HCEC 1CT (cell line): Measurements from ENCODE around the gene GPD2.
"Not testable (repeated sequence)": the region's sequence is repeated elsewhere in the genome, so short reads cannot be mapped to it uniquely, and the experiment has no call there.

Experiments
- DNase-seq: peaks from one replicate; pipeline ENCODE4 v3.0.0-alpha.2; 2017

GPD2 gene

DNA sequence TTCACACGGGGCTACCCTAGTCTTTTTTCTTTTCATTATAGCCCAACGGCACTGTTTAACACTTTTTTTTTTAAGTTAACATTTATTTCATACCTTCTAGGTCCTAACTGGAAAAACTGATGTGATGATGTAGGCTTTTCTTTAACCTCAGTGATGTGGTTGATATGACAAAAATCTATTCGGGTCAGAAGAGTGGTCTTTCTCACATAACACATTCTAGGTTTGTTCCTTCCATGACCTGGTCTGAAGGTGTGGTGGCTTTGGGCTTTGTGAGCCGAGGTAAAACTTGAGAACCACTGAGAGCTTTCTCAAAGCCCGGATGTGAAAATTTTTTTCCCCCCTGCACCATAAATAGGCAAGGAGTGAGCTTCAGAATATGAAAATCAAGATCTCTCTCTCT lies 44.2 kb downstream of the GPD2 start:
- DNase-seq: no peak

DNA sequence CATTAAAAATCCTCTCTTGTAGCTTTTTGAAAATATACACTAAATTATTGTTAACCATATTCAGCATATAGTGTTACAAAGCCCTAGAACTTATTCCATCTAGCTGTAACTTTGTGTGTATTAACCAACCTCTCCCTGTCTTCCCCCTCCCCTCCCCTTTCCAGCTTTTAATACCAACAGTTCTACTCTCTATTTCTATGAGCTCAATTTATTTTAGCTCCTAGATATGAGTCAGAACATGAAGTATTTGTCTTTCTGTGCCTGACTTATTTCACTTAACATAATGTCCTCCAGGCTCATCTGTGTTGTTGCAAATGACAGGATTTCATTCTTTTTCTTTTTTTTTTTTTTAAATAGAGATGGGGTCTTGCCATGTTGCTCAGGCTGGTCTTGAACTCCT lies 45.1 kb downstream of the GPD2 start:
- no peak for DNase-seq

GRCh38 chr2:156483741-156484173 lies 47.6 kb downstream of the GPD2 start:
- no peak for DNase-seq

GRCh38 chr2:156486147-156486546 lies 50.0 kb downstream of the GPD2 start:
- peak; percentile 63 for DNase-seq

DNA sequence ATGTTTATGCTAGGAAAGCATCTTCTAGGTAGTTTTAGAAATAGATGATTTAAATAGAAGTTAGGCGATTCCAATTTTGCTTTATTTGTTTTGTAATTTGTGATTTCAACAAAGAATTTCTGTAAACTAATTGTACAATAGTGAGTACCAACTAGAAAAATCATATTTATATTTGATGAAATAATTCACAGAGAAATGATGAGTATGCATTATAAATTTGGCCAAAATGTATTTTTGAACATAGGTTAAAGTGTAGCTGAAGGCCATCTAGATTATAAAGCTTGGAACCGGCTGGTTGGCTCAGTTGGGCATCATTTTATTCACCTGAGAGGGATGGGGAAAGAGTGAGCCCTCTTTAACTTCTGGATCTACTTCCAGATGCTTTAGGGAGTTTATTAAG lies 50.4 kb downstream of the GPD2 start:
- no peak for DNase-seq

DNA sequence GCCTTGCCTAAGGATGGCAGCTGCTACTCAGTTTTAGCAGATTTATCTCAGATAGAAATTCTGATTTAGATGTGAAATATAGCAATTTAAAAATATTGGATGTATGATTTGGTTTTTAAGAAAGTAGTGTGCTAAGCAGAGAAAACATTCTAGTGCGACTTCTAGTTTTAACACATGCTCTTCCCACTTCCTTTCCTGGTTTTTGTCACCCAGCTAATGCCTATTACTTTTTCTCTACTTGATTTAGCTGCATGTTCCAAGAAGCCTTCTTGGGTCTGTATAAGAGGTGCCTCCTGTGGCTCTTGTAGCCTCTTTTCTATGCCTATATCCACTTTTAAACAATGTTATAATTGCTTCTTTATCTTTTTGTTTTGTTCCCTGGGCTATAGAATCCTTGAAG lies 53.0 kb downstream of the GPD2 start:
- DNase-seq: no peak

- no peak for DNase-seq
Observed at GRCh38 chr2:156489750-156490465, 53.7 kb downstream of the GPD2 start.

GRCh38 chr2:156490466-156490840 lies 54.3 kb downstream of the GPD2 start:
- DNase-seq: no peak

GRCh38 chr2:156491176-156491575 lies 55.0 kb downstream of the GPD2 start:
- DNase-seq: no peak

DNA sequence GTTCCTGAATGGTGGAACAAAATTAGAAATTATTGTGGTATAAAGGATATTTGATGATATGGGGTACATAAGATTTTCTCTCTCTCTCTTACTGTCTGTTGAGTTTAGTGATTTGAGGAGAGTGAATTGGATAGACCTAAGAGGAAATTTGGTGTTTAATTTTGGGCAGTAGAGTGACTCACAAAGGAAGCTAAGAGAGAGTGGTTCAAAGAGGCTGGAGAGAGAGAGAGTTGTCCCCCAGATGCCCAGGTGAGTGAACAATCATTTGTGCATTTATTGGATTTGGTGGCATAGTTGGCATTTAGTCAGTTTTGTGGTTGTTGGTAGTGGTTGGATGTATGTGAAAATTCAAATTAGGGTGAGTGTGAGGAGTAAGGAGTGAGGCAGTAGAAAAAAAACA lies 56.8 kb downstream of the GPD2 start:
- DNase-seq: no peak

DNA sequence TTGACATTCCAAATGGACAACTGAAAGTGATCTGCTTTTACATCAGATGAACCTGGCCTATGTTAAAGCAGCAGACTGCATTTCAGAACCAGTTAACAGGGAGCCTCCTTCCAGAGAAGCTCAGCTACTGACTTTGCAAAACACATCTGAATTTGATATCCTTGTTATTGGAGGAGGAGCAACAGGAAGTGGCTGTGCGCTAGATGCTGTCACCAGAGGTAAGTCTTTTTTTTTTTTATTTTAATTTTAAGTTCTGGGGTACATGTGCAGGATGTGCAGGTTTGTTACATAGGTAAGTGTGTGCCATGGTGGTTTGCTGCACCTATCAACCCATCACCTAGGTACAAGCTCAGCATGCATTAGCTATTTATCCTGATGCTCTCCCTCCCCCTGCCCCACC lies 59.8 kb downstream of the GPD2 start:
- not testable (repeated sequence) for DNase-seq

DNA sequence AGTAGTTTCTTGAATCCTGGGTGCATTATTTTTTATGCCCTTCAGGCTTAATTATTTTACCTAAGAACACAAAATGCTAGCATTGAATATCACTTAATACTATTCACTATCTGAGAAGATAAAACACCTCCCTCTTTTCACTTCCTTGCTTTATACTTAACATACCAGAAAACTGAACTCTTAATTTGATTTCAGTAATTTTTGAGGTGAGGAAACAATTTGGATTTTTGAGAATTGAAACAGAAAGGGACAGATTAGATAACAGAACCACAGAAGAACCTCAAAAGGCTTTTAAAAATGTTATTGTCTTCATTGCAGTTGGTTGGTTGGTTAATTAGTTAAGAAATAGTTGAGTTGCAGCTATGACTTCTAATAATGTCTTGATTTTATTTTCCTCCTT lies 69.5 kb downstream of the GPD2 start:
- no peak for DNase-seq

DNA sequence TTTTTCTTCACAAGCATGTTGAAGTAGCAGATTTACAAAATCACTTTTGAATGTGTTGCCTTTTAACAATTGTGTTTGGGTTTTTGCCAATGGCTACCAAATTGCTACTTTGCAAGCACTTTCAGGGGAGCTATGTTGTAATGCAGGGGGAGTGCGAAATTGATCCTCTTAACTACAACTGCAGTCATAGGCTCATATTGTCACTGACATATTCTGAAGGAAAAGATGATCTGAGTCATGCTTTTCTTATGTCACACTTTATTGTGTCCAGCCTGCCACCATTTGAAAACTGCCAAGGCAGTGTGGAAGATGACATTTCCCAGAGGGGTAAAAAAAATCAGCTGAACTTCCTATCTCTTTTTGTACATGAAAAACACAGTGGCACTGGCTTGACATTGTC lies 74.9 kb downstream of the GPD2 start:
- no peak for DNase-seq

DNA sequence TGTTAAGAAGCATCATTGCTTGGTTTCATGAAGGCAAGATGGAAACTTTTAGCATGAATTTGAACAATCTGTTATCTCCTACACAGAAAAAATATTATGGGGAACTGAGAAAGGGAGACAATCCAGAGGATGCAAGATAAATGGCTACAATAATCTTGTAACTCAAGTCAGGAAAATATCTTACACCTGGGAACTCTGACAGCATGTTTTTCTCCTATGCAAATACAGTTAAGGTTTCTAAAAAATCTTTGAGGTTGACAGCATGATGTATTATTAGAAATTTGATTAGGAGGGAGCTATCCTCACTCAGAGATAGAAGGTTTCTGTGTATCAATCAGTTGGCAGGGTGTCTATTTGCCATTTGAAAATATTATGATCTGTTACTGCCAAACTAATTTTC lies 75.6 kb downstream of the GPD2 start:
- DNase-seq: no peak

DNA sequence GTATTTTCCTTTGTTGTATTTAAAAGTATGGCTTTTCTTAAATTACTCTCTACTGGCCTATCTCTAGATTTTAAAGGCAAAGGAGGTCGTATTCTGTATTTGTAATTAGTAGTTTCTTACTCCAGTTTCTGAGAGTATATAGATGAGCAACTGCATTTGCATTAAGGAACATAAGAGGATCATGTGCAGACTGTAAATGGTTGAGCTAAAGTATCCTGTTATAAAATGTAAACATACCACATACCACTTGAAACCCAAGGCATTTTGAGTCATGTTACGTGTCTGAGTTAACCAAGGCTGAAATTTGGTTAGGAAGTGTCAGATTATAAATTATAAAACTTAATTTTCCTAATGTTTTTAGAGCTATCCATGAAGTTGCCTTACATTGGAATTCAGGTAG lies 76.3 kb downstream of the GPD2 start:
- DNase-seq: peak; percentile 39

DNA sequence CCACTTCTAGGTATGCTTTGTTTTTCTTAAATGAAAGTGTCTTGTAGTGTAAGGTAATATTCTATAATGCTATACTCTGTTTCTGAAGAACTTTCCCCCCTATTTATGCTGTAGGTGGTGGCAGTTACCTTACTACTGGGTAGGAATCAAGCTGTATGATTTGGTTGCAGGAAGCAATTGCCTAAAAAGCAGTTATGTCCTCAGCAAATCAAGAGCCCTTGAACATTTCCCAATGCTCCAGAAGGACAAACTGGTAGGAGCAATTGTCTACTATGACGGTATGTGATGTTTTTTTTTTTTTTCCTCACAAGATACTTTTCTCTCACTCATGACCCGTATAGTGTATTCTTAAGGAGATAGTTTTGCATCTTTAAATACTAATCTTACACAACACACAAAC lies 77.0 kb downstream of the GPD2 start:
- DNase-seq: no peak

GRCh38 chr2:156517419-156517818 lies 81.2 kb downstream of the GPD2 start:
- DNase-seq: no peak

DNA sequence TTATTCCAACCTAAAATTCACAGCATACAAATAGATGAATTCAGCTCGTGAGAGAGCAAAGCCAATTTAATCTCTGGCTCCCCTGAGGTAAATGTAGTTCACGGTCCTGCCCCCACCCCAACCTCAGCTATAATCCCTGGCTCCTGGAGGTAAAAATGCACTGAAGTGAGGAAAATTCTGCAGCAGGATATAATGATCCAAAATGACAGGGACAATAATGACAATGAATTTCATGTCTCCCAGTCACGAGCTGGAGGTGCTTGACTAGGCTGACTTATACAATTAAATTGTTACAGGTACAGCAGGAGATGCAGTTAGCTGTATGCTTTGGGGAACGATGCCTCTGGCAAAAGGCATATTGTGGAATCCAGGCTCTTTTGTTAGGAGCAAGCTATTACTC lies 82.0 kb downstream of the GPD2 start:
- no peak for DNase-seq

DNA sequence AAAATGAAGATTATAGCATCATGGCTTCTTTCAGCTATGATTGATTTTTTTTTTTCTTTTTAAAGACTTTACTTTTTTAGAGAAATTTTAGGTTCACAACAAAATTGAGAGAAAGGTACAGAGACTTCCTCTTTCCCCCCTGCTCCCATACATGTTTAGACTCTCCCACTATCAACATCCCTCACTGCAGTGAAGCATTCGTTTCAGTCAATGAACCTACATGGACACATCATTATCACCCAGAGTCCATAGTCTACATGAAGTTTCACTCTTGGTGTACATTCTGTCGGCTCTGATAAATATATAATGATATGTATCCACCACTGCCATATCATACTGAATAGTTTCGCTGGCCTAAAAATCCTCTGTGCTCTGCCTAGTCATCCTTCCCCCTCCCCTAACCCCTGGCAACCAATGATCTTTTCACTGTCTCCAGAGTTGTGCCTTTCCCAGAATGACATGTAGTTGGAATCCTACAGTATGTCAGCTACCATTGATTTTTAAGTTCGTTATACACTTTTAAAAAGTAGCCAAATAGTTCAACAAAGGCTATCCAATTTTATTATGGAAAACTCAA lies 86.8 kb downstream of the GPD2 start:
- DNase-seq: no peak

- DNase-seq: no peak
Observed at GRCh38 chr2:156526950-156527636, 90.9 kb downstream of the GPD2 start.

GRCh38 chr2:156528583-156528982 lies 92.4 kb downstream of the GPD2 start:
- not testable (repeated sequence) for DNase-seq

DNA sequence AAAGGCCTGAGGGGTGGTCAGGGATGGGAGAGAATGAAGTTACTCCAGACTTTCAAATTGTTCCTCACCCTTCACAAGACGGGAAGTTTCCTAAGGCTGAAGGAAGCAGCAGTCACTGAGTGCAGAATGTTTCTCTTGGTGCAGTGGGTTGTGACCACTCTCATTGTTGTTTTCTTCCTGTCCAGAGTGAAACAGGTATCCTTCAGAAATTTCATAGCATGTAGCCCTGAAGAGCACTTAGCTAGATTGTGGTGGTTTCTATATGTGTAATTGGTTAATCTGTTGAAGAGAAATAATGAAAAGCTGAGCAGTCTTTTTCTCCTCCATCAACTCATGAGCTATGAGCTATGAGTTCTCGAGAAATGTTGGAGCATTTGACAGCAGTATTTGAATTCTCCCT lies 96.8 kb downstream of the GPD2 start:
- DNase-seq: no peak

DNA sequence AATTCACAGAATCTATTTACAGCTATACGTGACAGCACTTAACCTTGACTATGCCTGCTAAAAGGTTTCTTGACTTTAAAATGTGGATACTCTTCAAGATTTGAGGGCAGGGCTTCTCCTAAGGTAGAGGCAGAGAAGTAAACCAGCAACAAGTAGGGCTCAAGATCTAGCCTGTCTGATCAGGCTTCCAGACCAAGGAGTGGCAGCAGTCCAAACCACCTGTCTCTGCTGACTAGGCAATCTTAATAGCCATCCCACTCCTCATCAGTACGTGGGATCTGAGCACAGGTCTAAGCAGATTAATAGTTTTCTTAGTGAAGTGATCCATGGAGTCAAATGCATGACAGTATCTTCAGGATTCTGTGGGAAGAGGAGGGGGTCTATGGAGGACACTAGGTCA lies 100.4 kb downstream of the GPD2 start:
- no peak for DNase-seq

DNA sequence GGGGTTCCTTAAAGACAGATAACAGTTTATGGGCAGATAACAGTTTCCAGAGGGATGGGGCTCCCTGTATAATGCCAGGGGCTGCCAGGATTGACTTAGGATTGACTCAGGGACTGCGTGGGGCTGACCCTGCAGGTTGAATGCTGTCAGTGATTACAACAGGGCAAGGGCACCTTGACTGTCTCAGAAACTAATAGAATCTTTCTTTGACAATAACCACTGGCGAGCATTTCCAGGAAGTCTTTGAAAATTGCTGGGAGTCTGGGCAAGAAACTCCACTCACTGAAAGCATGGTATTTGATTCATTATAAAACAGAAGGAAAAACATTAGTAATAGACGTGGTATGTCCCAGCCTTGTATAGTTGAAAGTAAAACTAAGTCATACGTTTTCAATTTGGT lies 101.0 kb downstream of the GPD2 start:
- DNase-seq: peak; percentile 11

- peak; percentile 20 for DNase-seq
Observed at GRCh38 chr2:156538083-156538504, 101.9 kb downstream of the GPD2 start.
